K562 (cell line): ENCODE results near the gene ESPN. TPM values are rescaled to one million over a fixed set of nuclear protein-coding genes. Genes with fewer than 3 reads are reported as not detected.
A peak's percentile ranks its signal among the peaks of the same experiment; 100 is the strongest.

Experiments used
- BCLAF1 ChIP-seq, 2 experiments: fragments of 450-650 bp in 1 of 2; IDR thresholded peaks; 2 replicates each; pipeline ENCODE4 v1.6.1; 2011 to 2017; ENCODE audit warnings: low read depth in 2 of 2, antibody characterized with exemption in 1 of 2, borderline replicate concordance in 1 of 2, low read length in 1 of 2, mild to moderate bottlenecking in 1 of 2, mixed read lengths in 1 of 2; ENCODE audit not compliant: control insufficient read depth in 1 of 2
- BCOR ChIP-seq: fragments of 450-650 bp; IDR thresholded peaks from 2 replicates; pipeline ENCODE4 v1.6.1; 2016
- COPS2 ChIP-seq: fragments of 450-650 bp; conservative IDR thresholded peaks from 2 replicates; pipeline ENCODE4 v1.6.1; 2016; ENCODE audit warnings: mild to moderate bottlenecking, moderate library complexity
- ELF1 ChIP-seq: fragments of 200-800 bp; sonication (Bioruptor generic); IDR thresholded peaks from 2 replicates; pipeline ENCODE4 v1.6.1; 2016; ENCODE audit warnings: missing genetic modification characterization, missing compliant biosample characterization
- FOSL1 ChIP-seq: fragments of 200-800 bp; sonication (Bioruptor generic); conservative IDR thresholded peaks from 2 replicates; pipeline ENCODE4 v1.6.1; 2016; ENCODE audit warnings: missing genetic modification characterization, missing compliant biosample characterization
- FOXK1 ChIP-seq: sonication (generic); formaldehyde crosslinking; IDR thresholded peaks from 2 replicates; pipeline ENCODE4 v1.8.0; 2022; ENCODE audit warnings: missing genetic modification reagents, mild to moderate bottlenecking, borderline replicate concordance
- HMGN3 ChIP-seq: IDR thresholded peaks from 2 replicates; pipeline ENCODE4 v1.6.1; 2011; ENCODE audit warnings: borderline replicate concordance, low read depth, mild to moderate bottlenecking, mixed read lengths, low read length; ENCODE audit not compliant: insufficient read length; ENCODE audit errors: extremely low read depth
- HNRNPL ChIP-seq: fragments of 200-400 bp; formaldehyde crosslinking; IDR thresholded peaks from 2 replicates; pipeline ENCODE4 v1.6.1; 2017; ENCODE audit warnings: low read depth, mild to moderate bottlenecking, low read length
- KAT7 ChIP-seq: sonication (generic); formaldehyde crosslinking; IDR thresholded peaks from 2 replicates; pipeline ENCODE4 v1.8.0; 2022; ENCODE audit warnings: missing genetic modification reagents, mild to moderate bottlenecking, borderline replicate concordance
- L3MBTL2 ChIP-seq: fragments of 450-650 bp; IDR thresholded peaks from 2 replicates; pipeline ENCODE4 v1.6.1; 2016; ENCODE audit warnings: mild to moderate bottlenecking, moderate library complexity
- MITF ChIP-seq: IDR thresholded peaks from 2 replicates; pipeline ENCODE4 v1.6.1; 2014; ENCODE audit warnings: antibody characterized with exemption
- MLLT1 ChIP-seq, 2 experiments: fragments of 450-650 bp; IDR thresholded peaks; 2 replicates each; pipeline ENCODE4 v1.6.1; 2016
- NEUROD1 ChIP-seq: fragments of 150-350 bp; IDR thresholded peaks from 2 replicates; pipeline ENCODE4 v1.6.1; 2014; ENCODE audit warnings: borderline replicate concordance, low read length, low read depth; ENCODE audit not compliant: partially characterized antibody
- PHF21A ChIP-seq: fragments of 450-650 bp; IDR thresholded peaks from 2 replicates; pipeline ENCODE4 v1.6.1; 2017; ENCODE audit warnings: low read depth, borderline replicate concordance
- PHTF2 ChIP-seq: fragments of 250-450 bp; sonication (Bioruptor Pico); IDR thresholded peaks from 2 replicates; pipeline ENCODE4 v1.5.0; 2021; ENCODE audit warnings: mild to moderate bottlenecking
- POLR3A ChIP-seq: IDR thresholded peaks from 2 replicates; pipeline ENCODE4 v1.6.1; 2011; ENCODE audit warnings: borderline replicate concordance, mild to moderate bottlenecking, moderate library complexity; ENCODE audit not compliant: insufficient read length, insufficient read depth; ENCODE audit errors: extremely low read depth
- RUNX1 ChIP-seq: sonication (generic); IDR thresholded peaks from 2 replicates; pipeline ENCODE4 v1.6.1; 2016; ENCODE audit warnings: antibody characterized with exemption, low read depth
- STAT5B ChIP-seq: fragments of 250-450 bp; sonication (Bioruptor Pico); IDR thresholded peaks from 2 replicates; pipeline ENCODE4 v1.8.0; 2021; ENCODE audit warnings: mild to moderate bottlenecking, inconsistent platforms
- XRCC4 ChIP-seq: IDR thresholded peaks from one replicate; pipeline ENCODE4 v1.6.1; 2011; ENCODE audit not compliant: insufficient read depth, insufficient read length; ENCODE audit errors: extremely low read depth
- ZNF184 ChIP-seq: sonication (generic); formaldehyde crosslinking; IDR thresholded peaks from 2 replicates; pipeline ENCODE4 v1.5.0; 2020; ENCODE audit warnings: missing genetic modification reagents
- ZNF232 ChIP-seq: sonication (generic); formaldehyde crosslinking; IDR thresholded peaks from 2 replicates; pipeline ENCODE4 v1.8.0; 2022; ENCODE audit warnings: mild to moderate bottlenecking, missing genetic modification reagents
- ZNF277 ChIP-seq: fragments of 250-450 bp; sonication (Bioruptor Pico); IDR thresholded peaks from 2 replicates; pipeline ENCODE4 v1.8.0; 2022; ENCODE audit warnings: inconsistent platforms, mild to moderate bottlenecking, moderate library complexity, borderline replicate concordance
- polyA plus RNA-seq, 8 experiments: library from polyadenylated mRNA; depleted of rRNA in 4 of 8; stranded (reverse) in 5 of 8; unstranded in 3 of 8; fragments of >200 nt; fragmentation: Nextera tagmentation in 2 of 8; fragmentation: Illumina TruSeq in 1 of 8; extraction: Ambion mirVana in 2 of 8; extraction: Trizol in 1 of 8; gene quantifications; 2 replicates each; pipeline versions ENCODE4 v1.2.1 to v1.2.3, GENCODE V29; 2011 to 2014; ENCODE audit warnings: inconsistent platforms in 1 of 8, missing spikeins in 1 of 8
- total RNA-seq, 7 experiments: library from RNA; depleted of rRNA in 6 of 7; stranded (reverse); fragments of >200 nt in 6 of 7; fragmentation: Illumina TruSeq in 2 of 7; extraction: Trizol in 2 of 7; gene quantifications; 2 replicates each; pipeline versions ENCODE4 v1.2.1 to v1.2.3, GENCODE V29; 2011 to 2021; ENCODE audit warnings: low replicate concordance in 1 of 7

The ESPN gene
- total and polyA plus RNA-seq, 9 of the 15 experiments (the other 6 are each of a cell fraction or from before 2014, with no cell fraction given) = 0.07 to 1.2 (median 0.45) TPM; not detected in 3

GRCh38 chr1:6392809-6393399 is 31.7 kb upstream of the ESPN start (continued):
- TF ChIP-seq MITF = no peak
- TF ChIP-seq HMGN3 = no peak
- TF ChIP-seq NEUROD1 = no peak
- TF ChIP-seq L3MBTL2 = no peak
- TF ChIP-seq ZNF232 (CRISPR knock-in tag) = no peak
- no peak for TF ChIP-seq HNRNPL
- TF ChIP-seq RUNX1 = no peak
- no peak for TF ChIP-seq FOXK1 (CRISPR knock-in tag)
- no peak for TF ChIP-seq POLR3A
- no peak for TF ChIP-seq ELF1 (tag)
- TF ChIP-seq ZNF277 = no peak
- 0 out of 2 replicates have a peak, but pooled peaks have one; percentile 20 for TF ChIP-seq PHF21A
- TF ChIP-seq KAT7 (CRISPR knock-in tag) = 0 out of 2 replicates have a peak, but pooled peaks have one; percentile 7
- TF ChIP-seq COPS2 = no peak
- TF ChIP-seq MLLT1 (IDR thresholded peaks at IDR 0.05) = no peak
- no peak for TF ChIP-seq FOSL1 (tag)
- TF ChIP-seq BCOR = no peak
- TF ChIP-seq STAT5B (CRISPR knock-in tag) = no peak
- no peak for TF ChIP-seq BCLAF1 (IDR thresholded peaks at IDR 0.05; ENCODE audit: borderline replicate concordance in 1 of 2, control insufficient read depth in 1 of 2, low read depth in 2 of 2, low read length in 1 of 2)
- TF ChIP-seq PHTF2 (CRISPR knock-in tag) = no peak
- no peak for TF ChIP-seq ZNF184
- TF ChIP-seq XRCC4 = no peak
